Spleen (tissue), 11 donors: ENCODE measurements around the gene UBE2V1. TPM values are rescaled to one million over a fixed set of nuclear protein-coding genes. Genes with fewer than 3 reads are reported as not detected.

ENCODE experiments used
- DNase-seq: peaks from one replicate; pipeline ENCODE4 v3.0.0-alpha.2; 2020
- H3K27ac ChIP-seq, 8 donors: fragments of 200-600 bp; sonication (generic) in 7 of 8; 1 replicate in 4 of 8; 2 replicates in 4 of 8; pipeline versions ENCODE4 v1.5.0 to v1.8.0; 2016 to 2021; ENCODE audit warnings: inconsistent platforms in 4 of 8, mild to moderate bottlenecking in 4 of 8, moderate library complexity in 1 of 8
- H3K27me3 ChIP-seq, 7 donors: fragments of 200-600 bp; sonication (generic) in 6 of 7; replicated peaks in 1 of 7; 1 replicate in 4 of 7; 2 replicates in 3 of 7; pipeline versions ENCODE4 v1.5.0 to v1.8.0; 2016 to 2021; ENCODE audit warnings: inconsistent platforms in 3 of 7, mild to moderate bottlenecking in 1 of 7
- H3K36me3 ChIP-seq, 6 donors: fragments of 200-600 bp; sonication (generic) in 5 of 6; 1 replicate in 4 of 6; 2 replicates in 2 of 6; pipeline versions ENCODE4 v1.5.0 to v1.8.0; 2016 to 2021; ENCODE audit warnings: inconsistent platforms in 2 of 6
- H3K4me1 ChIP-seq, 6 donors: fragments of 200-600 bp; sonication (generic) in 5 of 6; 1 replicate in 3 of 6; 2 replicates in 3 of 6; pipeline versions ENCODE4 v1.5.0 to v1.8.0; 2016 to 2021; ENCODE audit warnings: inconsistent platforms in 3 of 6
- H3K4me3 ChIP-seq, 8 donors: fragments of 200-600 bp; sonication (generic) in 7 of 8; 1 replicate in 4 of 8; 2 replicates in 4 of 8; pipeline versions ENCODE4 v1.5.0 to v1.8.0; 2016 to 2021; ENCODE audit warnings: inconsistent platforms in 4 of 8, mild to moderate bottlenecking in 4 of 8, moderate library complexity in 2 of 8
- H3K9me3 ChIP-seq, 8 donors: fragments of 200-600 bp; sonication (generic) in 7 of 8; 1 replicate in 4 of 8; 2 replicates in 4 of 8; pipeline versions ENCODE4 v1.5.0 to v1.8.0; 2016 to 2021; ENCODE audit warnings: inconsistent platforms in 4 of 8
- CTCF ChIP-seq, 11 experiments: fragments of 200-600 bp in 7 of 11; fragments of 450-650 bp in 4 of 11; sonication (generic) in 4 of 11; IDR thresholded peaks in 8 of 11; conservative IDR thresholded peaks in 3 of 11; 1 replicate in 7 of 11; 2 replicates in 4 of 11; pipeline versions ENCODE4 v1.4.0 to v1.8.0; 2016 to 2021; ENCODE audit warnings: antibody characterized with exemption in 11 of 11, inconsistent platforms in 4 of 11, mild to moderate bottlenecking in 1 of 11
- POLR2A ChIP-seq, 3 donors: fragments of 450-650 bp; IDR thresholded peaks; one replicate each; pipeline ENCODE4 v1.5.1; 2017; ENCODE audit warnings: antibody characterized with exemption in 3 of 3, mild to moderate bottlenecking in 1 of 3
- POLR2AphosphoS5 ChIP-seq, 3 donors: sonication (generic); formaldehyde crosslinking; IDR thresholded peaks; one replicate each; pipeline ENCODE4 v1.5.1; 2017; ENCODE audit warnings: antibody characterized with exemption in 3 of 3
- WGBS, 5 donors: extraction: QIAGEN DNeasy Blood & Tissue Kit in 3 of 5; methylation state at CpG; one replicate each; pipeline versions ENCODE4 v1.1.5 to v1.1.7; 2013 to 2018; 5-methylcytosine and 5-hydroxymethylcytosine counted together
- intact Hi-C: fragments of 100-400 bp; cut with DNase I; formaldehyde crosslinking; loops from one replicate; pipeline ENCODE4 v1.15.0; 2023; ENCODE audit warnings: low total_unique reads
- polyA plus RNA-seq, 3 donors: library from polyadenylated mRNA; stranded (reverse); fragments of 200-250 nt; gene quantifications; one replicate each; pipeline ENCODE4 v1.2.1, GENCODE V29; 2013
- total RNA-seq, 7 donors: library from RNA; depleted of rRNA in 3 of 7; stranded (reverse); fragments of >200 nt in 3 of 7; fragmentation: NEBNext Ultra II Directional in 4 of 7; extraction: Animal tissue kit (Norgen Biotek cat#: 25700) in 4 of 7; gene quantifications; one replicate each; pipeline versions ENCODE4 v1.1.0 to v1.2.1, GENCODE V29; 2016 to 2021
- donor health status: healthy with polysubstance abuse.
- donor health status: DM: no; HTN: no; CAD: no; lungs with moderate emphysema.
- donor health status: DM: no; HTN: no; CAD: no.
- donor health status: Bipolar disorder and iron deficiency.
- donor health status: healthy.
- donor health status: DM: no; HTN: no; CAD: no.
- donor health status: DM: yes; HTN: yes; CAD: no.

Gene UBE2V1
- total and polyA plus RNA-seq, 10 donors = 62.3 to 140 (median 122) TPM

- H3K4me1 ChIP-seq = peaks cover 27 to 78% (median 58%) of the 10 kb centered on the region in 6 donors
- TF ChIP-seq CTCF (IDR thresholded peaks at IDR 0.05 in 8 of 11, conservative IDR thresholded peaks at IDR 0.05 in 3 of 11) = no peak
- TF ChIP-seq POLR2AphosphoS5 (IDR thresholded peaks at IDR 0.05) = no peak
- TF ChIP-seq POLR2A (IDR thresholded peaks at IDR 0.05) = no peak
- no peak overlapping the region for H3K4me3 ChIP-seq
- H3K27ac ChIP-seq = peak overlapping the region in 4 of 8 donors; percentile 8 to 87 (median 60)
- intact Hi-C loops = no loop called here
- H3K27me3 ChIP-seq = no peaks in the 10 kb centered on the region
- peak; percentile 82 for DNase-seq
- no peaks in the 10 kb centered on the region for H3K9me3 ChIP-seq
- 69 to 92% (median 74%) methylated on average over 10 of the region's 10 CpGs for WGBS, 5 donors
- H3K36me3 ChIP-seq = no peaks in the 10 kb centered on the region
Observed at GRCh38 chr20:50049442-50050026, 63.4 kb downstream of the UBE2V1 start.

GRCh38 chr20:50048420-50049166 is 64.4 kb downstream of the UBE2V1 start:
- TF ChIP-seq POLR2A (IDR thresholded peaks at IDR 0.05) (no peak), POLR2AphosphoS5 (IDR thresholded peaks at IDR 0.05) (peak in 1 of 3 donors; percentile 54), CTCF (IDR thresholded peaks at IDR 0.05 in 8 of 11, conservative IDR thresholded peaks at IDR 0.05 in 3 of 11) (no peak)
- no peaks in the 10 kb centered on the region for H3K9me3 ChIP-seq
- no peaks in the 10 kb centered on the region for H3K27me3 ChIP-seq
- intact Hi-C loops = no loop called here
- peak overlapping the region in 6 of 8 donors; percentile 76 to 87 (median 82) for H3K27ac ChIP-seq
- H3K36me3 ChIP-seq = no peaks in the 10 kb centered on the region
- 46 to 51% (median 48%) methylated on average over 14 to 16 of the region's 16 CpGs for WGBS, 5 donors
- DNase-seq = no peak
- peaks cover 29 to 78% (median 62%) of the 10 kb centered on the region in 6 donors for H3K4me1 ChIP-seq
- H3K4me3 ChIP-seq = no peak overlapping the region

- Histone ChIP-seq H3K9me3 (no peaks in the 10 kb centered on the region), H3K4me1 (peaks cover 27 to 79% (median 57%) of the 10 kb centered on the region in 6 donors), H3K36me3 (no peaks in the 10 kb centered on the region), H3K4me3 (no peak overlapping the region), H3K27ac (peak overlapping the region in 7 of 8 donors; percentile 32 to 84 (median 57)), H3K27me3 (no peaks in the 10 kb centered on the region)
- DNase-seq = no peak
- no peak for TF ChIP-seq CTCF (IDR thresholded peaks at IDR 0.05 in 8 of 11, conservative IDR thresholded peaks at IDR 0.05 in 3 of 11)
- no peak for TF ChIP-seq POLR2A (IDR thresholded peaks at IDR 0.05)
- no peak for TF ChIP-seq POLR2AphosphoS5 (IDR thresholded peaks at IDR 0.05)
- intact Hi-C loops = no loop called here
- 65 to 80% (median 69%) methylated on average over 5 of the region's 5 CpGs for WGBS, 5 donors
Observed at GRCh38 chr20:50044353-50044960, 68.5 kb downstream of the UBE2V1 start.
